CD4-positive, alpha-beta T cell (primary cell): ENCODE data around the gene NOS3. TPM values are rescaled to one million over a fixed set of nuclear protein-coding genes. Genes with fewer than 3 reads are reported as not detected.
"Not testable (repeated sequence)": the region's sequence is repeated elsewhere in the genome, so short reads cannot be mapped to it uniquely, and the experiment has no call there.

ENCODE experiments used
- ATAC-seq: fragments of 200-7000 bp; cut with Tn5 transposase; one replicate; pipeline ENCODE4 v1.10.0; 2022; ENCODE audit warnings: mild to moderate bottlenecking; ENCODE audit not compliant: poor library complexity
- CTCF ChIA-PET: fragments of 350-600 bp; sonication (Branson Sonifier 250); formaldehyde crosslinking; loops from one replicate; lab custom pipeline; 2021; ENCODE audit warnings: antibody characterized with exemption, inconsistent platforms; lab: Charles Lee
- POLR2A ChIA-PET: fragments of 350-600 bp; sonication (Branson Sonifier 250); formaldehyde crosslinking; loops from one replicate; lab custom pipeline; 2021; ENCODE audit warnings: antibody characterized with exemption, inconsistent platforms; lab: Charles Lee
- DNase-seq, 14 experiments: peaks; one replicate each; pipeline ENCODE4 v3.0.0-alpha.2; 2013 to 2020; ENCODE audit warnings: mixed read lengths in 2 of 14
- H3K27ac ChIP-seq, 2 donors: one replicate each; pipeline versions ENCODE4 v1.5.1 to v1.7.0; 2013; ENCODE audit warnings: low read length in 2 of 2, low read depth in 1 of 2, mild to moderate bottlenecking in 1 of 2
- H3K27me3 ChIP-seq, 2 experiments: 1 replicate in 1 of 2; 2 replicates in 1 of 2; pipeline versions ENCODE4 v1.6.1 to v1.7.0; 2013; ENCODE audit warnings: low read length in 2 of 2, control low read depth in 1 of 2, mild to moderate bottlenecking in 1 of 2, moderate library complexity in 1 of 2; ENCODE audit not compliant: insufficient read depth in 2 of 2, control insufficient read depth in 1 of 2
- H3K36me3 ChIP-seq: one replicate; pipeline ENCODE4 v1.6.1; 2013; ENCODE audit warnings: low read length, control low read depth; ENCODE audit not compliant: insufficient read depth
- H3K4me1 ChIP-seq: one replicate; pipeline ENCODE4 v1.6.1; 2013; ENCODE audit warnings: low read length, control low read depth; ENCODE audit not compliant: insufficient read depth
- H3K4me3 ChIP-seq: one replicate; pipeline ENCODE4 v1.5.1; 2013; ENCODE audit warnings: mild to moderate bottlenecking, low read length, moderate library complexity
- H3K9me3 ChIP-seq, 2 experiments: 1 replicate in 1 of 2; 2 replicates in 1 of 2; pipeline versions ENCODE4 v1.6.1 to v1.7.0; 2013; ENCODE audit warnings: low read length in 2 of 2, mild to moderate bottlenecking in 2 of 2, control low read depth in 1 of 2, moderate library complexity in 1 of 2; ENCODE audit not compliant: control insufficient read depth in 1 of 2, insufficient read depth in 1 of 2
- H3K27ac Mint-ChIP-seq: one replicate; pipeline ENCODE4 v1.8.0; 2020; ENCODE audit warnings: mixed read lengths
- H3K27me3 Mint-ChIP-seq: one replicate; pipeline ENCODE4 v1.8.0; 2021; ENCODE audit warnings: mixed read lengths
- H3K36me3 Mint-ChIP-seq: one replicate; pipeline ENCODE4 v1.8.0; 2021; ENCODE audit warnings: low read depth, mixed read lengths
- H3K4me1 Mint-ChIP-seq: one replicate; pipeline ENCODE4 v1.8.0; 2021; ENCODE audit warnings: low read depth, mixed read lengths
- H3K4me3 Mint-ChIP-seq: one replicate; pipeline ENCODE4 v1.8.0; 2020; ENCODE audit warnings: mild to moderate bottlenecking, mixed read lengths
- H3K9me3 Mint-ChIP-seq: one replicate; pipeline ENCODE4 v1.8.0; 2020; ENCODE audit warnings: mixed read lengths
- CTCF ChIP-seq: fragments of 200-600 bp; IDR thresholded peaks from one replicate; pipeline ENCODE4 v1.8.0; 2022; ENCODE audit warnings: antibody characterized with exemption, mild to moderate bottlenecking
- intact Hi-C, 2 experiments: fragments of 100-400 bp; cut with DNase I in 1 of 2; cut with micrococcal nuclease in 1 of 2; formaldehyde crosslinking; loops; one replicate each; pipeline versions ENCODE4 v1.15.1 to v1.9.0; 2023 to 2025; cut with DNase I, micrococcal nuclease
- total RNA-seq, 174 experiments: library from RNA in 2 of 174; stranded (reverse) in 2 of 174; gene quantifications; one replicate each; pipeline ENCODE4 v1.2.3 and lab custom pipeline; 2021 to 2026

Gene NOS3
- total RNA-seq, 2 experiments from 2014 or later, result 3.9 to 7.1 TPM

GRCh38 chr7:151025924-151026671 lies 35.3 kb downstream of the NOS3 start:
- no peak for ATAC-seq
- Mint-ChIP-seq H3K27me3 (no peaks in the 10 kb centered on the region), H3K36me3 (peaks cover 16% of the 10 kb centered on the region), H3K27ac (peak overlapping the region; percentile 98), H3K4me1 (peaks cover 38% of the 10 kb centered on the region), H3K4me3 (peak overlapping the region; percentile 38), H3K9me3 (no peaks in the 10 kb centered on the region)
- ChIA-PET CTCF (interaction anchor here (0.9 to 4.0 kb wide), 2 partner anchors 8 to 63 kb away, joined by 3 to 39 read pairs; no protein-coding TSS in a partner anchor), POLR2A (interaction anchor here (1.1 kb wide), 1 partner anchor 12 kb away, joined by 3 read pairs; no protein-coding TSS in a partner anchor)
- Histone ChIP-seq H3K36me3 (peaks cover under 1% of the 10 kb centered on the region), H3K27ac (no peak overlapping the region), H3K9me3 (no peaks in the 10 kb centered on the region), H3K27me3 (no peaks in the 10 kb centered on the region), H3K4me1 (peaks cover 22% of the 10 kb centered on the region), H3K4me3 (no peak overlapping the region)
- TF ChIP-seq CTCF, result no peak
- DNase-seq, result no peak
- intact Hi-C loops, result no loop called here

DNA sequence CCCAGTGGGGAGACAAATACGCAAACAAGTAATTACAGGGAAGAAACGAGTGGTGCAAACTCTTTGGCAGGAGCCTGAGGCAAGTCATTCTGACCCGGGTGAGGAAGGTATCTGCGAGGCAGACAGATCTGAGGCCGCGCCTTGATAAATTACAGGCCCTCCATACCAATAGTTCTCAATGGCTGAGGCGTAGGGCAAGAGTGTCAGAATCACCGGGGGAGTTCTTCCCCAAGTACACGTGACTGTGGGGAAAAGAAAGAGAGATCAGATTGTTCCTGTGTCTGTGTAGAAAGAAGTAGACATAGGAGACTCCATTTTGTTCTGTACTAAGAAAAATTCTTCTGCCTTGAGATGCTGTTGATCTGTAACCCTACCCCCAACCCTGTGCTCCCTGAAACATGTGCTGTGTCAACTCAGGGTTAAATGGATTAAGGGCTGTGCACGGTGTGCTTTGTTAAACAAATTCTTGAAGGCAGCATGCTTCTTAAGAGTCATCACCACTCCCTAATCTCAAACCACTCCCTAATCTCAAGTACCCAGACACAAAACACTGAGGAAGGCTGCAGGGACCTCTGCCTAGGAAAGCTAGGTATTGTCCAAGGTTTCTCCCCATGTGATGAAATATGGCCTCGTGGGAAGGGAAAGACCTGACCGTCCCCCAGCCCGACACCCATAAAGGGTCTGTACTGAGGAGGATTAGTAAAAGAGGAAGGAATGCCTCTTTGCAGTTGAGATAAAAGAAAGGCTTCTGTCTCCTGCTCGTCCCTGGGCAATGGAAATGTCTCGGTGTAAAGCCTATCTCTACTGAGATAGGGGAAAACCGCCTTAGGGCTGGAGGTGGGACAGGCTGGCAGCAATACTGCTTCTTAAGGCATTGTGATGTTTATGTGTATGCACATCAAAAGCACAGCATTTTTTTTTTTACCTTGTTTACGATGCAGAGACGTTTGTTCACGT lies 36.2 kb downstream of the NOS3 start:
- H3K9me3 ChIP-seq, H3K9me3 Mint-ChIP-seq, DNase-seq, H3K4me3 ChIP-seq, ATAC-seq, H3K27me3 ChIP-seq, H3K27me3 Mint-ChIP-seq, H3K36me3 ChIP-seq: not testable (repeated sequence)
- CTCF ChIA-PET, result interaction anchor here (1.1 to 4.0 kb wide), 3 partner anchors 9 to 314 kb away, joined by 3 to 39 read pairs (median 7); partner anchors contain the start of gene NUB1
- H3K4me1 Mint-ChIP-seq, result peaks cover 41% of the 10 kb centered on the region
- H3K4me1 ChIP-seq, result peaks cover 22% of the 10 kb centered on the region
- intact Hi-C loops, result loop anchor here in 1 of 2 experiments (1.0 kb wide), 1 partner anchor 35 kb away; no protein-coding TSS in a partner anchor
- H3K27ac Mint-ChIP-seq, result peak overlapping the region; percentile 98
- peak overlapping the region; percentile 96 for H3K4me3 Mint-ChIP-seq
- H3K36me3 Mint-ChIP-seq, result peaks cover 24% of the 10 kb centered on the region
- H3K27ac ChIP-seq, result peak overlapping the region; percentile 80 to 96
- POLR2A ChIA-PET, result interaction anchor here (0.7 to 2.4 kb wide), 14 partner anchors 8 to 657 kb away, joined by 3 to 77 read pairs (median 4); partner anchors contain the start of genes CDK5, GIMAP8 and SLC4A2

GRCh38 chr7:151027728-151028130 lies 36.9 kb downstream of the NOS3 start:
- H3K4me1 Mint-ChIP-seq, result peaks cover 41% of the 10 kb centered on the region
- CTCF ChIA-PET, result interaction anchor here (0.9 to 4.0 kb wide), 11 partner anchors 10 to 1404 kb away, joined by 3 to 39 read pairs (median 5); partner anchors contain the start of genes ABCF2, NUB1 and TMUB1
- not testable (repeated sequence) for H3K27me3 Mint-ChIP-seq, DNase-seq, H3K9me3 Mint-ChIP-seq, H3K36me3 ChIP-seq, H3K27me3 ChIP-seq, H3K9me3 ChIP-seq
- peak; percentile 35 for ATAC-seq
- peaks cover 25% of the 10 kb centered on the region for H3K36me3 Mint-ChIP-seq
- Histone ChIP-seq H3K4me1 (peaks cover 22% of the 10 kb centered on the region), H3K27ac (peak overlapping the region; percentile 80 to 96), H3K4me3 (peak overlapping the region; percentile 74)
- H3K4me3 Mint-ChIP-seq, result peak overlapping the region; percentile 96
- intact Hi-C loops, result loop anchor here (1.0 to 2.0 kb wide), 7 partner anchors 13 to 84 kb away; partner anchors contain the start of genes FASTK (in 1 of the 2), SLC4A2 (in 1 of the 2) and TMUB1 (in 1 of the 2)
- POLR2A ChIA-PET, result interaction anchor here (0.7 to 2.4 kb wide), 23 partner anchors 9 to 658 kb away, joined by 3 to 77 read pairs (median 4); partner anchors contain the start of genes AGAP3, CDK5, FASTK and GIMAP8
- H3K27ac Mint-ChIP-seq, result peak overlapping the region; percentile 98
